ENCODE data around the gene RXRG. TPM values are rescaled to one million over a fixed set of nuclear protein-coding genes. Genes with fewer than 3 reads are reported as not detected.

RXRG gene
- total and polyA plus RNA-seq, 12 donors = 0.17 to 2.4 (median 1.0) TPM; not detected in 2

- DNase-seq = no peak
- Histone ChIP-seq H3K36me3 (replicated peaks in 1 of 2) (no peaks in the 10 kb centered on the region), H3K27me3 (no peaks in the 10 kb centered on the region), H3K27ac (no peak overlapping the region), H3K9me3 (replicated peaks in 1 of 3) (no peaks in the 10 kb centered on the region), H3K4me3 (no peak overlapping the region), H3K4me1 (replicated peaks in 1 of 2) (no peaks in the 10 kb centered on the region)
- TF ChIP-seq POLR2A (IDR thresholded peaks at IDR 0.05) (no peak), CTCF (IDR thresholded peaks at IDR 0.05) (no peak)
- intact Hi-C loops (cut with DNase I) = no loop called here
- WGBS, 4 donors = 58 to 68% (median 63%) methylated on average over 6 of the region's 6 CpGs
Observed at GRCh38 chr1:165456861-165457260, 11.9 kb upstream of the RXRG start.

GRCh38 chr1:165456114-165456513, 11.2 kb upstream of the RXRG start:
- H3K27ac ChIP-seq = no peak overlapping the region
- H3K27me3 ChIP-seq = no peaks in the 10 kb centered on the region
- no peak for DNase-seq
- no peak overlapping the region for H3K4me3 ChIP-seq
- H3K4me1 ChIP-seq (replicated peaks in 1 of 2) = no peaks in the 10 kb centered on the region
- WGBS, 4 donors = 53 to 82% (median 65%) methylated on average over 1 of the region's 1 CpG
- H3K9me3 ChIP-seq (replicated peaks in 1 of 3) = no peaks in the 10 kb centered on the region
- no peaks in the 10 kb centered on the region for H3K36me3 ChIP-seq (replicated peaks in 1 of 2)
- TF ChIP-seq POLR2A (IDR thresholded peaks at IDR 0.05) = no peak
- TF ChIP-seq CTCF (IDR thresholded peaks at IDR 0.05) = no peak
- intact Hi-C loops (cut with DNase I) = no loop called here

- no peak for DNase-seq
- Histone ChIP-seq H3K27ac (no peak overlapping the region), H3K27me3 (no peaks in the 10 kb centered on the region), H3K4me1 (replicated peaks in 1 of 2) (no peaks in the 10 kb centered on the region), H3K4me3 (no peak overlapping the region), H3K9me3 (replicated peaks in 1 of 3) (no peaks in the 10 kb centered on the region), H3K36me3 (replicated peaks in 1 of 2) (no peaks in the 10 kb centered on the region)
- TF ChIP-seq POLR2A (IDR thresholded peaks at IDR 0.05) = no peak
- no peak for TF ChIP-seq CTCF (IDR thresholded peaks at IDR 0.05)
- 62 to 72% (median 68%) methylated on average over 3 of the region's 3 CpGs for WGBS, 4 donors
- intact Hi-C loops (cut with DNase I) = no loop called here
Observed at GRCh38 chr1:165455111-165455510, 10.2 kb upstream of the RXRG start.

- H3K9me3 ChIP-seq (replicated peaks in 1 of 3) = no peaks in the 10 kb centered on the region
- no peak overlapping the region for H3K4me3 ChIP-seq
- H3K36me3 ChIP-seq (replicated peaks in 1 of 2) = no peaks in the 10 kb centered on the region
- H3K4me1 ChIP-seq (replicated peaks in 1 of 2) = no peaks in the 10 kb centered on the region
- no peaks in the 10 kb centered on the region for H3K27me3 ChIP-seq
- DNase-seq = no peak
- 75 to 96% (median 77%) methylated on average over 3 of the region's 3 CpGs for WGBS, 4 donors
- intact Hi-C loops (cut with DNase I) = no loop called here
- TF ChIP-seq CTCF (IDR thresholded peaks at IDR 0.05) (no peak), POLR2A (IDR thresholded peaks at IDR 0.05) (no peak)
- no peak overlapping the region for H3K27ac ChIP-seq
Observed at GRCh38 chr1:165454091-165454610, 9.2 kb upstream of the RXRG start.

Measured in adrenal gland (tissue), 12 donors.